Mesenteric fat pad (tissue), 1 donor: Measurements from ENCODE around the gene ENDOV. TPM values are rescaled to one million over a fixed set of nuclear protein-coding genes. Genes with fewer than 3 reads are reported as not detected.

Source experiments
- DNase-seq: peaks from one replicate; pipeline ENCODE4 v3.0.0-alpha.2; 2020; ENCODE audit warnings: low spot score
- total RNA-seq: library from RNA; stranded (reverse); fragmentation: NEBNext Ultra II Directional; extraction: Animal tissue kit (Norgen Biotek cat#: 25700); gene quantifications from one replicate; pipeline ENCODE4 v1.2.1, GENCODE V29; 2021
- donor health status: DM: yes; HTN: yes; CAD: no.

Gene ENDOV
- total RNA-seq, 1 donor from 2014 or later = 10.5 TPM

- no peak for DNase-seq
Measured at GRCh38 chr17:80465327-80465974, 50.5 kb downstream of the ENDOV start.

GRCh38 chr17:80466188-80466705, 51.3 kb downstream of the ENDOV start:
- no peak for DNase-seq

GRCh38 chr17:80468242-80468641, 53.3 kb downstream of the ENDOV start:
- DNase-seq = no peak

- DNase-seq = no peak
Measured at GRCh38 chr17:80468781-80469493, 54.0 kb downstream of the ENDOV start.

- no peak for DNase-seq
Measured at GRCh38 chr17:80469667-80470066, 54.7 kb downstream of the ENDOV start.

- DNase-seq = no peak
Measured at GRCh38 chr17:80470603-80471002, 55.6 kb downstream of the ENDOV start.

- DNase-seq = no peak
Measured at GRCh38 chr17:80471922-80472321, 57.0 kb downstream of the ENDOV start.

- DNase-seq = no peak
Measured at GRCh38 chr17:80472996-80473395, 58.0 kb downstream of the ENDOV start.

- DNase-seq = no peak
Measured at GRCh38 chr17:80473701-80474100, 58.7 kb downstream of the ENDOV start.

- DNase-seq = no peak
Measured at GRCh38 chr17:80474231-80474960, 59.4 kb downstream of the ENDOV start.

GRCh38 chr17:80474961-80475909, 60.3 kb downstream of the ENDOV start:
- DNase-seq = no peak

GRCh38 chr17:80475910-80476876, 61.2 kb downstream of the ENDOV start, which contains the start of gene NPTX1:
Gene NPTX1, minus strand, starts transcription at chr17:80476607. Its CDS starts 161 bp downstream, at chr17:80476446.
- DNase-seq = no peak

- DNase-seq = no peak
Measured at GRCh38 chr17:80476877-80477646, 62.1 kb downstream of the ENDOV start.

- DNase-seq = no peak
Measured at GRCh38 chr17:80477647-80478478, 62.9 kb downstream of the ENDOV start.

- no peak for DNase-seq
Measured at GRCh38 chr17:80478487-80479245, 63.7 kb downstream of the ENDOV start.

- DNase-seq = no peak
Measured at GRCh38 chr17:80479246-80479566, 64.2 kb downstream of the ENDOV start.

GRCh38 chr17:80480248-80480647, 65.3 kb downstream of the ENDOV start:
- DNase-seq = no peak
